Skeletal muscle cell (primary cell): ENCODE data around the gene NUP93.
"Not testable (repeated sequence)": the region's sequence is repeated elsewhere in the genome, so short reads cannot be mapped to it uniquely, and the experiment has no call there.

Source experiments
- DNase-seq: peaks from one replicate; pipeline ENCODE4 v3.0.0-alpha.2; 2010; ENCODE audit warnings: low read depth
- H3K4me3 ChIP-seq: 2 replicates; pipeline ENCODE4 v1.5.1; 2011; ENCODE audit warnings: low read depth, mild to moderate bottlenecking, control low read depth, low read length, moderate library complexity

NUP93 gene

GRCh38 chr16:56773532-56773931 is 43.6 kb downstream of the NUP93 start:
- DNase-seq: no peak

GRCh38 chr16:56774016-56774680 is 44.2 kb downstream of the NUP93 start:
- no peak overlapping the region for H3K4me3 ChIP-seq

More at GRCh38 chr16:56773532-56773931, 43.6 kb downstream of the NUP93 start:
- H3K4me3 ChIP-seq: no peak overlapping the region

GRCh38 chr16:56775162-56775561 is 45.2 kb downstream of the NUP93 start:
- H3K4me3 ChIP-seq: no peak overlapping the region
- no peak for DNase-seq

More at GRCh38 chr16:56774016-56774680, 44.2 kb downstream of the NUP93 start:
- no peak for DNase-seq

- no peak for DNase-seq
Observed at GRCh38 chr16:56776562-56776961, 46.6 kb downstream of the NUP93 start.

GRCh38 chr16:56777001-56777400 is 47.1 kb downstream of the NUP93 start:
- DNase-seq: no peak
- no peak overlapping the region for H3K4me3 ChIP-seq

More at GRCh38 chr16:56776562-56776961, 46.6 kb downstream of the NUP93 start:
- H3K4me3 ChIP-seq: no peak overlapping the region

- DNase-seq: no peak
- no peak overlapping the region for H3K4me3 ChIP-seq
Observed at GRCh38 chr16:56777482-56777881, 47.6 kb downstream of the NUP93 start.

GRCh38 chr16:56779906-56780305 is 50.0 kb downstream of the NUP93 start:
- no peak for DNase-seq
- no peak overlapping the region for H3K4me3 ChIP-seq

GRCh38 chr16:56780646-56781045 is 50.7 kb downstream of the NUP93 start:
- DNase-seq: no peak
- H3K4me3 ChIP-seq: no peak overlapping the region

GRCh38 chr16:56781528-56781961 is 51.6 kb downstream of the NUP93 start:
- H3K4me3 ChIP-seq: no peak overlapping the region
- no peak for DNase-seq

- DNase-seq: no peak
- no peak overlapping the region for H3K4me3 ChIP-seq
Observed at GRCh38 chr16:56783344-56783743, 53.4 kb downstream of the NUP93 start.

- no peak overlapping the region for H3K4me3 ChIP-seq
- DNase-seq: no peak
Observed at GRCh38 chr16:56785317-56785716, 55.4 kb downstream of the NUP93 start.

GRCh38 chr16:56787167-56787566 is 57.2 kb downstream of the NUP93 start:
- no peak for DNase-seq

GRCh38 chr16:56788435-56788834 is 58.5 kb downstream of the NUP93 start:
- no peak overlapping the region for H3K4me3 ChIP-seq
- no peak for DNase-seq

More at GRCh38 chr16:56787167-56787566, 57.2 kb downstream of the NUP93 start:
- H3K4me3 ChIP-seq: no peak overlapping the region

GRCh38 chr16:56789360-56789759 is 59.4 kb downstream of the NUP93 start:
- DNase-seq: no peak
- H3K4me3 ChIP-seq: no peak overlapping the region

- no peak for DNase-seq
Observed at GRCh38 chr16:56792967-56793366, 63.0 kb downstream of the NUP93 start.

GRCh38 chr16:56793492-56793891 is 63.6 kb downstream of the NUP93 start:
- no peak for DNase-seq

More at GRCh38 chr16:56792967-56793366, 63.0 kb downstream of the NUP93 start:
- no peak overlapping the region for H3K4me3 ChIP-seq

GRCh38 chr16:56795011-56795410 is 65.1 kb downstream of the NUP93 start:
- no peak overlapping the region for H3K4me3 ChIP-seq
- no peak for DNase-seq

More at GRCh38 chr16:56793492-56793891, 63.6 kb downstream of the NUP93 start:
- H3K4me3 ChIP-seq: no peak overlapping the region

GRCh38 chr16:56797038-56797437 is 67.1 kb downstream of the NUP93 start:
- not testable (repeated sequence) for DNase-seq, H3K4me3 ChIP-seq

- no peak for DNase-seq
- H3K4me3 ChIP-seq: no peak overlapping the region
Observed at GRCh38 chr16:56797861-56798260, 67.9 kb downstream of the NUP93 start.

GRCh38 chr16:56798955-56799354 is 69.0 kb downstream of the NUP93 start:
- DNase-seq: no peak
- H3K4me3 ChIP-seq: no peak overlapping the region

GRCh38 chr16:56800355-56800754 is 70.4 kb downstream of the NUP93 start:
- no peak for DNase-seq
- H3K4me3 ChIP-seq: no peak overlapping the region
